Measurements from ENCODE around the gene NTF3.

The NTF3 gene

DNA sequence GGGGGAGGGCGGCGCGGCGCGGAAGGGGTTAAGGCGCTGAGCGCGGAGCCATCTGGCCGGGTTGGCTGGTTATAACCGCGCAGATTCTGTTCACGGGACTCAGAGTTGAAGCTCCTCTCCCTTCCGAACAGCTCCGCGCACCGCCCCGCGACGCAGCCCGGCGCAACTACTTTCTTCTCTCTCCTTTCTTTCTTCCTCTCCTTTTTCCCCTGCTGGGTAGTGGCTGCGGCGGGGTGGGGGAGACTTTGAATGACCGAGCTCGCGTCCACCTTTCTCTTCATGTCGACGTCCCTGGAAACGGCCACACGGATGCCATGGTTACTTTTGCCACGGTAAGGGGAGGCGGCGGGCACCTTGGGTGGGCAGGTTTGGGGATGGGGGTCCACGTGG, at the start of gene NTF3:
Gene NTF3, plus strand, starts transcription at position 98 of the 390 bp plus-strand sequence. Its CDS starts 217 bp downstream, at position 315.
- DNase-seq, result no peak

DNA sequence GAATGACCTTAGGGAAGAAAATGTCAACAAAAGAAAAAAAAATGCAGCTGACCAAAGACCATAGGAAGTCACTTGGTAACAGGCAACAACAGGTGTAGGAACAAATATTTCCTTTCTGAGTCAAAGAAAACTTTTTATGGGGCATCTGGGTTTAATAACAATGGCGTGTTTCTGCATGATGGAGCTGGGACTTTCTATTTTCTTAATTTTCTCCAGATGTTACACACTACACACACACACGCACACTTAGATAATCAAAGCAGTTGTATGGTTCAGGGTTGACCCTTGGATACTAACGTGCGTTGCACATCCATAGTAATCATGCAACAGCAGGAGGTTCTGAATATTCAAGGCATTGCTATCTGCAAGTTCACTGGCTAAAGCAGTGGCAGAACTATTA, 47.9 kb upstream of the NTF3 start:
- DNase-seq, result no peak

DNA sequence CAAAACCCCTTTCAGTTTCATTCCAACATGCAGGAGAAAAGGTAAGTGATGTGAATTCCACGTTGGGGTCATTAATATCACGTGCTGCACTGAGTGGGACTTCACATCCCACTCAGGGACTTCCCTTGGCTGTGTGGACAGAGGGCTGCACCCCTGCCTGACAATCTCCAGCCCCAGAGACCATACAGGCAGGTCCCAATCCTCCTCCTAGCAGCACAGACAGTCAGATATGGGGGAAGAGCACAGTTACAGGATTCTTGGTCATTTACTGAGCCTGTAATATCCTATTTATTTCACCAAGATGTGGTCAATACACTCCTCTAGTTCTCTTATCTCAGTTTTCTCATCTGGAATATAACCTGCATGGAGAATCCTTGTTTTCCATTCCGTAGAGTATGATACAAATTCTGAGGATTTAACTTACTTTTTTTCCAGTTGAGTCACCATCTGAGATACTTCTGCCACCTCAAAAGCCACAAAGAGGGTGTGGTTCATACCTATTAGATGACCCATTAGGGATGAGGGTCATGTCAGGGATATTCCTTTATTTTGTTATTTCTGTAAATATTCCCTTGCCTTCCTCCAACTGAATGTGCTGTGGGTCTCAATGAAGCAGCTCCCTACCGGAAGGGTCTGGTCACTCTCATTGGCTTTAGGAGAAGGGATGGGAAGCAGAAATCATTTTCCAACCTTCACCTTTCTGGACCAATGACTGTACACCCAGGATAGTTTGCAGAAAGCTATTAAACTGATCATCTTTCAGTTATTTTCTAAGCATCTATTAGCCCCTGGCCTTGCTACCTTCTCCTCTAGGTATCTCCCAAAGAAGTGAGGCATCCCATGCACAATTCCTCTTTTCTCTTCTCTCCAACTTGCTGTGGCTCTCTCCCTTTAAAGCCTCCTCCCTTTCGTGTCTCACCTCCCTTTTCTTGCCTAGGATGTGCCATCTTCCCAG, 43.0 kb upstream of the NTF3 start:
- DNase-seq, result no peak

DNA sequence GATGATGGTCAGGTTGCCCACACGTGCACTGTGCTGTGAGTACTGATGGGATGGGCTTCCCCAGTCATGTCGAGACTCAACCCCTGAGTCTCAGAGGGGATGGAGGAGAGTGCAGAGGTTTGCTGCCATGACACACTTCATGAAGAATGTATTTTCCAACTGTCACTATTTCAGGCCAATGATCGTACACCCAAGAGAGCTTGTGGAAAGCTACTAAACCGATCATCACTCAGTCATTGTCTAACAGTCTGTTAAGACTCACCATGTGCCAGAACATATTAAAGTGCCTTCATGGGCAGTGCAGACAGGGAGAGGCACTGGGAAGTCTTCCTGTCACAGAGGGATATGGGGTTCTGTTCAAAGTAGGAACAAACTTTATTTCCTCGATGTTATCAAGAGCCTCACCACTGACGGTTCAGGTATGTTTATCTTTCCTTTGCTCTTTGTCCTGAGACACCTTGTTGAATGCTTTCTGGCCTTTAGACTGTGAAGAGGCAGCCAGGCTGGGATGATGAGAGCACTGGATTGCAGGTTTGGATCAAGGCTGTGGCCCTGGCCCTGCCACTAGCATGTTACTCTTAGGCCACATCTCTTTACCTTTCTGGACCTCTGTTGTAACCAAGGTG, 41.6 kb upstream of the NTF3 start:
- DNase-seq, result no peak

DNA sequence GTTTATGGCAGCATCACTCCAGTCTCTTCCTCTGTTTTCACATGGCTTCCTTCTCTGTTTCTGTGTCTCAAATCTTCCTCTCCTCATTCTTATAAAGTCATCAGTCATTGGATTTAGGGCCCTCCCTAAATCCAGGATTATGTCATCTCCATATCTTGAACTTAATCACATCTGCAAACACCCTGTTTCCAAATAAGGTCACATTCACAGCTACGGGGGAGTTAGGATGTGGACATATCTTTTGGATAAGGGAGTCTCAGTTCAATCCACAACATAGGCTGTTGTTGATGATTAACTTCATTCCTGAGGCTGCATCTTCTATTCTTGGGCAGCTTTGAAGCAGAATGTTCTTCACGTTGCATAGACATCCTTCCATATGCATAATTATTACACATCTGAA, 40.3 kb upstream of the NTF3 start:
- no peak for DNase-seq

DNA sequence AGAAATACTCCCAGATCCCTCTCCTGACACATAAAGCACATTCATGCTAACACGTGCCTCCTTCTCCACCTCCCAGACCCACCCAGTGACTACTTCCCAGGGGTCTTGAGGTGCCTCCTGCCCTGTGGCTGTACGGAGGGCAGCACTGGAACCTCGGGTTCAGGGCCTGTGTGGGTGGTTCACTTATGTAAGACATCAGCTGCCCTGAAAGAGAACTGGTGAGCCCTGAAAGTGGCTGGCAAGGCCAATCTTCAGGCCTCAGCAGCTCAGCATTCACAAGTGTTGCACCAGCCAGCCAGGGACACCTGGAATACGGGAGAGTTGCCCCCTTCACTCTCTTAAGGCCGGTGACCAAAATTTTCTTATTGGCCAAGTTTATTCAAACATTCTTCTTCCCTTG, 38.9 kb upstream of the NTF3 start:
- no peak for DNase-seq

DNA sequence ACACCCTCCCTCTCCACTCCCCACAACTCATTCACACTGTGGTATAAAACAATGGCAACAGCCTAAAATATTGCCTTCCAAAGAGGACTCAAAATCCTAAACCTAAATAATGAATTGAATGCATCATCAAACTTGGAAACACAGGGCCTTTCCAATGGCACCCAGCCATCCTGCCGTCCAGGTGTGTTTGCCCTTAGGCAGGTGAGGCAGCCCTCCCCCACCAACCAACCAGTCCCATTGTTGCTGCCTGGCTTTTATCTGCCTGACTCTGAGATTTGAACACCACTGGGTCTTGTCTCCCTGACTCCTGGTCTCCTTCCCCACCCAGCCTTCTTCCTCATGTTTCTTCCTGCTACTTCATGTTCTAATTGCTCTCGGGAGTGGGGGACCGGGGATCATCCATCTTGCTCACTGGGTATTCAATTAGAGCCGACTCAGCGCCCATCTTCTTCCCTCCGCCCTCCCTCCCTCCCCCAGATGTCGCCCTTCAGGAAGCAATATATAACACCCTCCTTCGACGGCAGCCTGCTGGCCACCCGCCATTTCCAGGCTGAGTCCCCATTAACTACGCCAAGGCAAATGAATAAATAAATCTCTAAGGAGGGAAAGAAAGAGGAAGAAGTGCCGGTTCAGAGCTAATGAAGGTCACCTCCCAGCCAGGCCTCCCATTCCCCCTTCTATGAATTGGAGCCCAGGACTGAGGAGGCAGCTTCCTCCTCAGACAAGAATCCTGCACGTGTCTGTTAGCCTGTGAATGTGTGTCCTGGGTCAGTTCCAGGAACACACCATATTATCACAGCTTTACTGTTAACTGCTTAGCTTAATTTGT, 36.3 kb upstream of the NTF3 start:
- DNase-seq, result no peak

DNA sequence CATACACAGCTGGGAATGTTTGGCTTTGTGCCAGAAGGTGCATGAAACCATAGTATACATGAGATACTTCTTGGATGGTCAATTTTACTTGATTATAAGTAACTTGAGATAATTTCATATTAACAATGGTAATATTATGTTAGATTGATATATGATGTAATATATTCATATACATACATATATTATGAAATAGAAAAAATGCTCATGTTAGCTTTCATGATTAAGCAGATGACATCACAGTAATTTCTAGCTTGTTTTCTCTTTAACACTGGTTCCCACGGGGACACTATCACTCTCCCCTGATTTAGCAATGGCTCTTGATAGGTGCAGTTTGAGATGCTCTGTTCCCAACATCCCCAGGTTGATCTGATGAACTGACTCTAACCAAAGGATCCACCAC, 35.4 kb upstream of the NTF3 start:
- DNase-seq, result no peak

DNA sequence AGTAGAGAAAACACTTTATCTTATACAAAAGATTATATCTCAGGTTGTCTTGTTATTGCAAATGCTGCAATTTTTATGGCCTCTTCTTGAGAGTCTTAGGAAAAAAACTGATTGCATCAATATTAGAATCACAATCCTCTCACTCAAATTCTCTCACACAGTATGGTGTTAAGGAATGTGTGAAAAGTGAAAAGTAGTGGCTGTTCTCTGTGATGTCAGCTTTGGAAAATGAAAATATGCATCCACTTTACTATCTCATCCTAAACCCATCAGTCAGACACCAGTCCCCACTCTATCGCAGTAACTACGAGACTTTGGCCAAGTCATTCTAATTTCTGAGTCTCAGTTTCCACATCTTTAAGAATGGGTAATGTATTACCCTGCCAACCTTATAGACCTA, 32.6 kb upstream of the NTF3 start:
- DNase-seq, result no peak

DNA sequence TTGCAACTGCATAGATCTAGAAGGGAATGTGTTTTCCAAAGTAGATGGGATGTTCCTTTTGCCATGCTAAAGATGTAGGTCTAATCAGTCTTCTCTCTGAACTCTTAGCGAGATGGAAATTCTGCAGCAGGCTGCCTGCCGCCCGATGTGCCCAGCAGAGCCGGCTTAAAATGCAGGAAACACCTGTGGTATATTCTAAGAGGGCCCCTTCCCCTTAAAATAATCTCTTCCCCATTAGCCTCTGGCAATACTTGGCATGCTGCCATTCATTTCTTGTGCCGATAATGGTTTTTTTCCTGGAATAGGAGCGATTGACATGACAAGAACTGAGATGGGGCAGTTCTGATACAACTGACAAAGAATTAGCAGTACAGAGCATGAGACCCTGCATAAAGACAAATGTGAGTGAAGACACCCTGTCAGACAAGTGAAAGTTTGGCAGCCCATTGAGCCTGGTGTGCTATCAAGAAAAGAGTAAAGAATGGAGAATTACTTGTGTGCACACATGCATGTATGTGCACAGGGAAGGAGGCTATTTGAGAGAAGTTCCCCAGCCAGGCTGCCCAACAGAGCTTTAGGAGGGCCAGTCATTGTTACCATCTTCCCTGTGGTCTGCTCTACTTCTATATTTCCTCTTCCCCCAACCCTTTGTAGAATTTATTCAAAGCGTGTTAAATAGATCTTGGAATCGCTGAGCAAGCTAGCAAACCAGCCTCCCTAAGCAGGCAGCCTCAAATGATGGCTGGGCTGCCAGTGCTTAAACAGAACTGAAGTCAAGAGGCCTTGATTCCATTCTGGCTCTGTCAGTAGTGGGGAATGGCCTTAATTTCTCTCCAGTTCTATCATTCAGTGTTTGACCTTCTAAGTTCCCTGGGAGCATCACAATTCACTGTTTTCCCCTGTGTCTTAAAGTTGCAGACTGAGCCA, 29.6 kb upstream of the NTF3 start:
- DNase-seq, result no peak

DNA sequence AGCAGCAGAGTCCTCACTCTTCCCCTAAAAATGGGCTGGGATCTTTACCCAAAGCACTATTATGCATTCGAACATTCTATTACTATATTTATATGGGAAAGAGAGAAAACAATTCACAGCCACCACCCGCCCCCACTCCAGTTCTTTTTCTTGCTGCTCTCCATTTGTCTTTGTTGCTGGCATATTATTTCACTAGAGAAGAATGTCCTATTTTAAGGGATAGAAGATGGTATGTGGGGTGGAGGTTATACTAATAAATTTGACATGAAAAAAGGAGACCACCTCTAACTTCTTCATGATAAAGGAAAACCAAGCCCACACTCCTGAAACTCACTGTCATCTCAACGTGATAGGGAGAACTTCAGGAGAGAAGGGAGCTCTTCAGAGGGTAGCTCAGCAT, 28.5 kb upstream of the NTF3 start:
- no peak for DNase-seq

DNA sequence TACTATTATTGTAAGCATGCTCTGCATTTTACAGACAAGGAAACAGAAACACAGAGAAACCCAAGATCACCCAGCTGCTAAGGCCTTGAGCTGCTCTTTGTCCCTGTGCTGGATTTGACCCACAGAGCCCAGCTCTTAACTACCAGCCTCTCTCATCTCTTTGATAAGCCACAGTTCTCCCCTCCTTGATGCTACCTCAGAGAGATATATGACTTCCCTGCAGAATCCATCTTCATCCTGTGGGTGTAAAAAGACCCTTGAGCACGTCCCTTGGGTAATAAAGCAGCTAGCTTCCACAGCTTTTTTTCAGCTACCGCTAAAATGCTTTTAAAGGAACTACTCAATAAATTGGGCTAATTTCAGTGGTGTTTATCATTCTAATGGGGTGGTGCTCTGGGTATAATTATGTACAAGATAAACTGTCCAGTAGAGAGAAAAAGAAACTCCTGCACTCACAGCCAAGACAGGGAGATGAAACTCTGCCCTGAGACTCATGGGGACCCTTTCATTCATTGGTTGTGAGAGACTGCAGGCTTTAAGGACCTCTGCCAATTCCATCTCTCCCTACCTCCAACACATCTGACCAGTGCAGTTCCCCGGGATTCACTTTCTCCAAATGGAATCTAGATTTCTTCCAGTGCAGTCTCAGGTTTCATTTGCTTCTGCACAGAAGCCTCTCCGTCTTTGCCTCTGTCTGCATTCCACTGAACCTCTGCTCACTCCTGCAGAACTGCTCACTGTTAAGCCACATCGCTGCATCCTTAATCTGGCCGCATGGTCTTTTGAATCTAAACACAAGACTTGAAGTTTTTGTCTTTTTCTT, 24.7 kb upstream of the NTF3 start:
- DNase-seq, result no peak

DNA sequence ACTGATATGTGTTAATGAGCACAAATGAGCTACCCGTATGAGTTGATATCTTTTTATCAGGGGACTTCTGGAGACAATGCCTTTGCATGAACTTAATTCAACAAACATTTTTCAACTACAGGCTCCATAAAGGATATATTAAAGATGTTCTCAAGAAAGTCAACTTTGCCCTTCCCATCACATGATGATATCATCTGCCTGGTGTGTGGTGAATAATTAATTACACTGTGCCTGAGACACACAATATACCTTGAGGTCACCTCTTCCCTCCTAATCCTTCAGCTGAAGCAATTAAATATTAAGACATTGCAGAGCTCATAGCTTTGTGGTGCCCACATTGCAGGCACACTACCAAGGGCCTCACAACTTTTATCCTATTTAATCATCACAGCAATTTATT, 22.3 kb upstream of the NTF3 start:
- no peak for DNase-seq

DNA sequence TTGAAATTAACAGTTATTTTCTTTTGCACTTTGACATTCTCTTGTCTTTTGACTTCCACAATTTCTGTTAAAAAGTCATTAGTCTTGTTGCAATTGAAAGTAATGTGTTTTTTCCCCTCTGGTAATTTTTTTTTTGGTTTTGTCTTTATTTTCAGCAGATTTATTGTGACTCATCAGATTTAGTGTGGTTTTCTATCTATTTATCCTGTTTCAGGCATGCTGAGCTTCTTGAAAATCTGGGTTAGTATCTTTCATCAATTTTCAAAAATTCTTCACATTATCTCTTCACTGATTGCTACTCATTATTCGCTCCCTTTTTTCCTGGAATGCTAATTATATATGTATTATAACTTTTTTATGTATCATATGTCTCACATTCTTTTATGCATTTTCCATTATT, 15.3 kb upstream of the NTF3 start:
- no peak for DNase-seq

DNA sequence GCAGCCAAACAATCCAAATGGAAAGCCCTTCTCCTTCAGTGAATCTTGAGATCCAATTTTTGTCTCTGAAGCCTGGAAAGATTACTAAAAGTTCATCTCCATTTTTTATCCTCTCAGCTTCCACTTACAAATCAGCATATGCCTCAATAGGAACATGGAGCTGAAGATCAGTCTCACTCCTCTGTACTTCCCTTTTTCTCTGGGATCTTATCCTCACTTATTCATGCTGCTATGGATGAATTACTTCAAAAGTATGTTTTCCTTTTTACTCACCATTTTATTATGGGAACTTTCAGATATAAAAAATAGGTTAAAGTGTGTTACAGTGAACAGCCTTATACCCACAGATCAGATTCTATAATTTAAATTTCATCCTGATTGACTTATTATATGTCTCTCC, 14.4 kb upstream of the NTF3 start:
- DNase-seq, result no peak

DNA sequence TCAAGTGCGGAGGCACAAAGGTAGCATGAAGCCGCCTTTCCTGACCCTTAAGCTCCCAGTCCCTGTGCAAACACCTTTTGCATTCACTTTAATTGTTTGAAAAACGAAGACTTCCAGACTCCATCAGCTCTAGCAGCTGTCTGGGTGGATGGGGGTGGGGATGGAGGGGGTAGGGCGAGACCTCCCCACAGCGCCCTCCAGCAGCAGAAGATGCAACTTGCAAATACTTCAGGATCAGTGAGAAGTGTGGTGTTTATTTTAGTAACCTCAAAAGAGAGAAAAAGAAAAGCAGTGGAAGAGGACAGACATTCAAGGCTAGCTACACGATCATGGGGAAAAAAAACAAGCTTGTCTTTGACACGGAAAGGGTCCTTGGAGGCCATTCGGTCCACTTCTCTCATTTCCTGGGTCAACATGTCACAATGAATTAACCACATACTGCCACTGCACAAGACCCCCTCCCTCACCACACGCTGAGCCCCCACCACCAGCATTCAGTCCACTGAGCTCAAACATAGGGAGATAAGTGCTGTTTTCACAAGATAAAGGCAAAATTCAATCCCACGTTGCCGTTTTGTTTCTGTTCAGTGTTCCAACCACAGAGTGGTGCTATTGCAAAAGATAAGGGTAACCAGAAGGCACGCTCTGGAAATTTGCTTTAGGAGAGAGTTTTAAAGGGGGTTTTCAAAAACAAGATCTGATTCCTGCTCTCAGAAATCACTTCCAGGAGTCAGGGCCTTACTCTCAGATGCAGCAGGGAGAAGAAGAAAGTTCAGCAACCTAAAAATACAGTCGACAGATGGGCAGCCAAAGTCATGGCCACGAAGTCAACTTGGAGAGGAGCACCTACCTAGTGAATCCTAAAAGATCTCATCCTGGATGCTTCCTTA, 3.3 kb upstream of the NTF3 start:
- no peak for DNase-seq

DNA sequence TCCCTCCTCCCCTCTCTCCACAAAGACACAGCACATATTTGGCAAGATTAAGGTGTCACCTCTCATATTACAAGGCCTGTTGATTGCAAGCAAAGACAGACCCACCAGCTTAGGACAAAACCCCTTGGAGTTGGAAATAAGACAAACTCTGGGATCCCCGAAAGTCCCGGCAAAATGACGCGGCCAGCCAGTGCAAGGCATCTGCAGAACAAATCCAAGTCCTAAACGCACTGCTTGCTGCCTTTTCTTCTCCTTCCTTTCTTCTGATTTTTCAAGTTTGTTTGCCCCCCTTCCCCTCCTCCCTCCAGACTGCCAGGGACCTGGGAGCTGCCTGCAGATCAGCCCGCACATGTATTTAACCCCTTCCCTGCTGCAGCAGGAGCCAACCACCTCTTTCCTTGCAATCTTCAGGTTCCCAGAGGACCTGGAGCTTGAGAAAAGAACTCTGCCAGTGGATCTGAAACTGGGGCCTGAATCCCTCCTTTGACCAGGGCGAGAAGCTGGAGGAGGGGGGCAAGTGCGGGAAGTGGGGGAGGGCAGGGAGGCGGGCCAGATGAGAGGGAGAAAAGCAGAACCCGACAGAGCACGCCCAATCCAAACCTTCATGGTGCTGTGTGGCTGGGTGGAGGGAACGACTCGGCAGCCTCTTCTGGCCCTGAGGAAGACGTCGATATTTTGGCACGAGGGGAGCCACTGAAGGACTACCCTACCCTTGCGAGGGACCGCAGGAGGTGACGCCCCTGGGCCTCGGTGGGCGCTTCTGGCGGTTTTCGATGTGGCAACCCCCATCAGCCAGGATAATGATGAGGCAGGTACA, 2.0 kb upstream of the NTF3 start:
- DNase-seq, result no peak
